Cardiac muscle cell (in vitro differentiated cells and primary cell): ENCODE results near the gene ITIH1. TPM values are rescaled to one million over a fixed set of nuclear protein-coding genes. Genes with fewer than 3 reads are reported as not detected.

Source experiments
- DNase-seq, 2 donors: peaks; one replicate each; pipeline versions ENCODE4 v3.0.0 to v3.0.0-alpha.2; 2010 to 2017; ENCODE audit warnings: low read depth in 1 of 2, low spot score in 1 of 2
- H3K27ac ChIP-seq: fragments of 200-600 bp; sonication (generic); 2 replicates; pipeline ENCODE4 v1.5.1; 2016
- H3K27me3 ChIP-seq: fragments of 200-600 bp; sonication (generic); 2 replicates; pipeline ENCODE4 v1.6.0; 2016; ENCODE audit warnings: control low read depth
- H3K36me3 ChIP-seq: fragments of 200-600 bp; sonication (generic); 2 replicates; pipeline ENCODE4 v1.5.1; 2016; ENCODE audit warnings: control low read depth
- H3K4me1 ChIP-seq: fragments of 200-600 bp; sonication (generic); 2 replicates; pipeline ENCODE4 v1.8.1; 2017; ENCODE audit warnings: low read depth, mild to moderate bottlenecking, mixed run types
- H3K4me3 ChIP-seq: fragments of 200-600 bp; sonication (generic); 2 replicates; pipeline ENCODE4 v1.5.1; 2016; ENCODE audit warnings: mild to moderate bottlenecking
- H3K9me3 ChIP-seq: fragments of 200-600 bp; sonication (generic); 2 replicates; pipeline ENCODE4 v1.5.1; 2017; ENCODE audit warnings: low read depth, mild to moderate bottlenecking, control low read depth
- CTCF ChIP-seq: IDR thresholded peaks from 2 replicates; pipeline ENCODE4 v1.5.1; 2012; ENCODE audit warnings: low read depth, mild to moderate bottlenecking, low read length
- polyA plus RNA-seq: library from polyadenylated mRNA; unstranded; fragments of >200 nt; fragmentation: Nextera tagmentation; extraction: Ambion mirVana; gene quantifications from 2 replicates; pipeline ENCODE4 v1.2.1, GENCODE V29; 2016
- total RNA-seq: library from RNA; depleted of rRNA; stranded (reverse); fragments of >200 nt; gene quantifications from 2 replicates; pipeline ENCODE4 v1.2.3, GENCODE V29; 2016

ITIH1 gene
- total and polyA plus RNA-seq, 2 experiments from 2014 or later = 0.20 TPM; not detected in 1

- H3K9me3 ChIP-seq = no peaks in the 10 kb centered on the region
- no peak for DNase-seq
- no peak overlapping the region for H3K27ac ChIP-seq
- no peaks in the 10 kb centered on the region for H3K36me3 ChIP-seq
- peaks cover 8% of the 10 kb centered on the region for H3K27me3 ChIP-seq
- H3K4me3 ChIP-seq = no peak overlapping the region
- no peak for TF ChIP-seq CTCF
- no peaks in the 10 kb centered on the region for H3K4me1 ChIP-seq
Observed at GRCh38 chr3:52782412-52783210, 5.2 kb downstream of the ITIH1 start.

GRCh38 chr3:52783211-52783555 is 5.8 kb downstream of the ITIH1 start:
- no peaks in the 10 kb centered on the region for H3K4me1 ChIP-seq
- TF ChIP-seq CTCF = no peak
- H3K4me3 ChIP-seq = no peak overlapping the region
- no peaks in the 10 kb centered on the region for H3K36me3 ChIP-seq
- DNase-seq = no peak
- peaks cover 8% of the 10 kb centered on the region for H3K27me3 ChIP-seq
- no peaks in the 10 kb centered on the region for H3K9me3 ChIP-seq
- no peak overlapping the region for H3K27ac ChIP-seq

GRCh38 chr3:52784021-52784621 is 6.7 kb downstream of the ITIH1 start:
- H3K36me3 ChIP-seq = no peaks in the 10 kb centered on the region
- no peaks in the 10 kb centered on the region for H3K4me1 ChIP-seq
- DNase-seq = no peak
- no peak overlapping the region for H3K27ac ChIP-seq
- no peak for TF ChIP-seq CTCF
- H3K9me3 ChIP-seq = no peaks in the 10 kb centered on the region
- H3K27me3 ChIP-seq = peaks cover 8% of the 10 kb centered on the region
- no peak overlapping the region for H3K4me3 ChIP-seq

- no peak for TF ChIP-seq CTCF
- Histone ChIP-seq H3K4me1 (no peaks in the 10 kb centered on the region), H3K27ac (no peak overlapping the region), H3K9me3 (no peaks in the 10 kb centered on the region), H3K27me3 (peaks cover 8% of the 10 kb centered on the region), H3K4me3 (no peak overlapping the region), H3K36me3 (no peaks in the 10 kb centered on the region)
- DNase-seq = no peak
Observed at GRCh38 chr3:52784931-52785590, 7.7 kb downstream of the ITIH1 start.

GRCh38 chr3:52786330-52787215 is 9.2 kb downstream of the ITIH1 start:
- H3K27me3 ChIP-seq = peaks cover 7% of the 10 kb centered on the region
- no peaks in the 10 kb centered on the region for H3K36me3 ChIP-seq
- H3K4me1 ChIP-seq = no peaks in the 10 kb centered on the region
- no peak for TF ChIP-seq CTCF
- H3K4me3 ChIP-seq = no peak overlapping the region
- no peak for DNase-seq
- no peak overlapping the region for H3K27ac ChIP-seq
- H3K9me3 ChIP-seq = no peaks in the 10 kb centered on the region
